ENCODE results near the gene TYRP1.

The TYRP1 gene

GRCh38 chr9:12740845-12741244 is 47.7 kb downstream of the TYRP1 start:
- no peaks in the 10 kb centered on the region for H3K36me3 ChIP-seq
- H3K4me1 ChIP-seq = no peaks in the 10 kb centered on the region
- H3K9me3 ChIP-seq = no peaks in the 10 kb centered on the region
- no peak overlapping the region for H3K4me3 ChIP-seq (ENCODE audit: low read depth, low read length)
- TF ChIP-seq, protein P1, sequence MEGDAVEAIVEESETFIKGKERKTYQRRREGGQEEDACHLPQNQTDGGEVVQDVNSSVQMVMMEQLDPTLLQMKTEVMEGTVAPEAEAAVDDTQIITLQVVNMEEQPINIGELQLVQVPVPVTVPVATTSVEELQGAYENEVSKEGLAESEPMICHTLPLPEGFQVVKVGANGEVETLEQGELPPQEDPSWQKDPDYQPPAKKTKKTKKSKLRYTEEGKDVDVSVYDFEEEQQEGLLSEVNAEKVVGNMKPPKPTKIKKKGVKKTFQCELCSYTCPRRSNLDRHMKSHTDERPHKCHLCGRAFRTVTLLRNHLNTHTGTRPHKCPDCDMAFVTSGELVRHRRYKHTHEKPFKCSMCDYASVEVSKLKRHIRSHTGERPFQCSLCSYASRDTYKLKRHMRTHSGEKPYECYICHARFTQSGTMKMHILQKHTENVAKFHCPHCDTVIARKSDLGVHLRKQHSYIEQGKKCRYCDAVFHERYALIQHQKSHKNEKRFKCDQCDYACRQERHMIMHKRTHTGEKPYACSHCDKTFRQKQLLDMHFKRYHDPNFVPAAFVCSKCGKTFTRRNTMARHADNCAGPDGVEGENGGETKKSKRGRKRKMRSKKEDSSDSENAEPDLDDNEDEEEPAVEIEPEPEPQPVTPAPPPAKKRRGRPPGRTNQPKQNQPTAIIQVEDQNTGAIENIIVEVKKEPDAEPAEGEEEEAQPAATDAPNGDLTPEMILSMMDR (IDR thresholded peaks at IDR 0.05; ENCODE audit: low read depth, low read length) = no peak
- DNase-seq = no peak
- no peaks in the 10 kb centered on the region for H3K27me3 ChIP-seq

DNA sequence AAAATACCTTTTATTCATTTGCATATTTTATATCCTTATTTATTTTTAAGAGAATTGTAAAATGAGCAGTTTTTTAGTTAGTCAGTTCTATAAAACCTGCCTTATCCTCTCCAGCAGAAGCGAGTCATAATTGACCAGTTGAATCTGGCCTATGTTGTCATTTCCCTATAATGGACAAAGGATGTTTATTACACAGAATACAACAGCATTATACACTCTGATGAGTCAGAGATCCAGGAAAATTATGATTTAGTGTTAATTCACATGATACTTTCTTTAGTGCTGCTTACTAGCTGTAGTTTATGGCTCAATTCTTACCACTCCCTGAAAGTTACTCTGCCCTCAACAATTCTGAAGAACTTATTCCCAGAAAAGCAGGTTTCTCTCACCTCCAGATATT is 54.8 kb downstream of the TYRP1 start:
- no peaks in the 10 kb centered on the region for H3K27me3 ChIP-seq
- no peaks in the 10 kb centered on the region for H3K9me3 ChIP-seq
- no peak overlapping the region for H3K4me3 ChIP-seq (ENCODE audit: low read depth, low read length)
- H3K36me3 ChIP-seq = no peaks in the 10 kb centered on the region
- H3K4me1 ChIP-seq = no peaks in the 10 kb centered on the region
- TF ChIP-seq, protein P1 (IDR thresholded peaks at IDR 0.05; ENCODE audit: low read depth, low read length) = no peak
- DNase-seq = no peak

- H3K36me3 ChIP-seq = no peaks in the 10 kb centered on the region
- no peaks in the 10 kb centered on the region for H3K9me3 ChIP-seq
- H3K4me1 ChIP-seq = peaks cover under 1% of the 10 kb centered on the region; the same call in 1 of the 2 replicates
- H3K4me3 ChIP-seq (ENCODE audit: low read depth, low read length) = no peak overlapping the region
- TF ChIP-seq, protein P1 (IDR thresholded peaks at IDR 0.05; ENCODE audit: low read depth, low read length) = no peak
- DNase-seq = no peak
- no peaks in the 10 kb centered on the region for H3K27me3 ChIP-seq
These were observed 55.8 kb downstream of the TYRP1 start for GRCh38 chr9:12748954-12749353.

DNA sequence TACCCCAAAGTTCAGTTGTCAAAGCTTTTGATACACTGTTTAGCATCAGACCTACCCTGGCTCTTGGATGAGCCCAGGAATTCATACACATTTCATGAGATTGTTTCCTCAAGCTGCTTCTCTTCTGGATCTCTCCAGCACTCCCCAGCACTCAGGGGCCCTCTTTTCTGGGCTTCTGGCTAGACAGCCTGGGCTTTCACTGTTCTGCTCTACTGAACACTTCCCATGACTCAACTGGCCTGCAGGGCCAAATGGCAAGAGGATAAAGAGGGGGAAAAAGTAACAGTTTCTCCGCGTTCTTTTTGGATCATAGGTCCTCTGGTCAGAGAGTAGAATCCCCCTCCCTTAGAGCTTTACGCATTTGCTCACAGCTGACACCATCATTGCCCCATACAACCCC is 60.7 kb downstream of the TYRP1 start:
- TF ChIP-seq, protein P1 (IDR thresholded peaks at IDR 0.05; ENCODE audit: low read depth, low read length) = no peak
- Histone ChIP-seq H3K4me3 (ENCODE audit: low read depth, low read length) (no peak overlapping the region), H3K36me3 (no peaks in the 10 kb centered on the region), H3K9me3 (no peaks in the 10 kb centered on the region), H3K27me3 (no peaks in the 10 kb centered on the region), H3K4me1 (peaks cover 7% of the 10 kb centered on the region; the same call in 1 of the 2 replicates)
- peak; percentile 29 for DNase-seq

- Histone ChIP-seq H3K4me1 (no peaks in the 10 kb centered on the region), H3K4me3 (ENCODE audit: low read depth, low read length) (no peak overlapping the region), H3K27me3 (no peaks in the 10 kb centered on the region), H3K9me3 (no peaks in the 10 kb centered on the region), H3K36me3 (no peaks in the 10 kb centered on the region)
- no peak for DNase-seq
- TF ChIP-seq, protein P1 (IDR thresholded peaks at IDR 0.05; ENCODE audit: low read depth, low read length) = no peak
These were observed 66.6 kb downstream of the TYRP1 start for GRCh38 chr9:12759761-12760160.
